ENCODE results near the gene SORT1.

GRCh38 chr1:109262231-109263055 is 135.3 kb downstream of the SORT1 start:
- TF ChIP-seq, protein P1, sequence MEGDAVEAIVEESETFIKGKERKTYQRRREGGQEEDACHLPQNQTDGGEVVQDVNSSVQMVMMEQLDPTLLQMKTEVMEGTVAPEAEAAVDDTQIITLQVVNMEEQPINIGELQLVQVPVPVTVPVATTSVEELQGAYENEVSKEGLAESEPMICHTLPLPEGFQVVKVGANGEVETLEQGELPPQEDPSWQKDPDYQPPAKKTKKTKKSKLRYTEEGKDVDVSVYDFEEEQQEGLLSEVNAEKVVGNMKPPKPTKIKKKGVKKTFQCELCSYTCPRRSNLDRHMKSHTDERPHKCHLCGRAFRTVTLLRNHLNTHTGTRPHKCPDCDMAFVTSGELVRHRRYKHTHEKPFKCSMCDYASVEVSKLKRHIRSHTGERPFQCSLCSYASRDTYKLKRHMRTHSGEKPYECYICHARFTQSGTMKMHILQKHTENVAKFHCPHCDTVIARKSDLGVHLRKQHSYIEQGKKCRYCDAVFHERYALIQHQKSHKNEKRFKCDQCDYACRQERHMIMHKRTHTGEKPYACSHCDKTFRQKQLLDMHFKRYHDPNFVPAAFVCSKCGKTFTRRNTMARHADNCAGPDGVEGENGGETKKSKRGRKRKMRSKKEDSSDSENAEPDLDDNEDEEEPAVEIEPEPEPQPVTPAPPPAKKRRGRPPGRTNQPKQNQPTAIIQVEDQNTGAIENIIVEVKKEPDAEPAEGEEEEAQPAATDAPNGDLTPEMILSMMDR (IDR thresholded peaks at IDR 0.05; ENCODE audit: poor library complexity, severe bottlenecking): no peak
- TF ChIP-seq, protein P2, sequence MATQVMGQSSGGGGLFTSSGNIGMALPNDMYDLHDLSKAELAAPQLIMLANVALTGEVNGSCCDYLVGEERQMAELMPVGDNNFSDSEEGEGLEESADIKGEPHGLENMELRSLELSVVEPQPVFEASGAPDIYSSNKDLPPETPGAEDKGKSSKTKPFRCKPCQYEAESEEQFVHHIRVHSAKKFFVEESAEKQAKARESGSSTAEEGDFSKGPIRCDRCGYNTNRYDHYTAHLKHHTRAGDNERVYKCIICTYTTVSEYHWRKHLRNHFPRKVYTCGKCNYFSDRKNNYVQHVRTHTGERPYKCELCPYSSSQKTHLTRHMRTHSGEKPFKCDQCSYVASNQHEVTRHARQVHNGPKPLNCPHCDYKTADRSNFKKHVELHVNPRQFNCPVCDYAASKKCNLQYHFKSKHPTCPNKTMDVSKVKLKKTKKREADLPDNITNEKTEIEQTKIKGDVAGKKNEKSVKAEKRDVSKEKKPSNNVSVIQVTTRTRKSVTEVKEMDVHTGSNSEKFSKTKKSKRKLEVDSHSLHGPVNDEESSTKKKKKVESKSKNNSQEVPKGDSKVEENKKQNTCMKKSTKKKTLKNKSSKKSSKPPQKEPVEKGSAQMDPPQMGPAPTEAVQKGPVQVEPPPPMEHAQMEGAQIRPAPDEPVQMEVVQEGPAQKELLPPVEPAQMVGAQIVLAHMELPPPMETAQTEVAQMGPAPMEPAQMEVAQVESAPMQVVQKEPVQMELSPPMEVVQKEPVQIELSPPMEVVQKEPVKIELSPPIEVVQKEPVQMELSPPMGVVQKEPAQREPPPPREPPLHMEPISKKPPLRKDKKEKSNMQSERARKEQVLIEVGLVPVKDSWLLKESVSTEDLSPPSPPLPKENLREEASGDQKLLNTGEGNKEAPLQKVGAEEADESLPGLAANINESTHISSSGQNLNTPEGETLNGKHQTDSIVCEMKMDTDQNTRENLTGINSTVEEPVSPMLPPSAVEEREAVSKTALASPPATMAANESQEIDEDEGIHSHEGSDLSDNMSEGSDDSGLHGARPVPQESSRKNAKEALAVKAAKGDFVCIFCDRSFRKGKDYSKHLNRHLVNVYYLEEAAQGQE (IDR thresholded peaks at IDR 0.05; ENCODE audit: borderline replicate concordance): no peak
- TF ChIP-seq EZH2 (IDR thresholded peaks at IDR 0.05; ENCODE audit: borderline replicate concordance, insufficient read depth, low read length, poor library complexity, severe bottlenecking): no peak
